NCI-H1436 (cell line): ENCODE results near the gene TEDC1.
A peak's percentile ranks its signal among the peaks of the same experiment; 100 is the strongest.

Source experiments
- DNase-seq: peaks from one replicate; lab custom pipeline; 2025; lab: John Stamatoyannopoulos, UW

The TEDC1 gene

GRCh38 chr14:105473033-105473676, 17.9 kb upstream of the TEDC1 start:
- DNase-seq, result peak; percentile 37

DNA sequence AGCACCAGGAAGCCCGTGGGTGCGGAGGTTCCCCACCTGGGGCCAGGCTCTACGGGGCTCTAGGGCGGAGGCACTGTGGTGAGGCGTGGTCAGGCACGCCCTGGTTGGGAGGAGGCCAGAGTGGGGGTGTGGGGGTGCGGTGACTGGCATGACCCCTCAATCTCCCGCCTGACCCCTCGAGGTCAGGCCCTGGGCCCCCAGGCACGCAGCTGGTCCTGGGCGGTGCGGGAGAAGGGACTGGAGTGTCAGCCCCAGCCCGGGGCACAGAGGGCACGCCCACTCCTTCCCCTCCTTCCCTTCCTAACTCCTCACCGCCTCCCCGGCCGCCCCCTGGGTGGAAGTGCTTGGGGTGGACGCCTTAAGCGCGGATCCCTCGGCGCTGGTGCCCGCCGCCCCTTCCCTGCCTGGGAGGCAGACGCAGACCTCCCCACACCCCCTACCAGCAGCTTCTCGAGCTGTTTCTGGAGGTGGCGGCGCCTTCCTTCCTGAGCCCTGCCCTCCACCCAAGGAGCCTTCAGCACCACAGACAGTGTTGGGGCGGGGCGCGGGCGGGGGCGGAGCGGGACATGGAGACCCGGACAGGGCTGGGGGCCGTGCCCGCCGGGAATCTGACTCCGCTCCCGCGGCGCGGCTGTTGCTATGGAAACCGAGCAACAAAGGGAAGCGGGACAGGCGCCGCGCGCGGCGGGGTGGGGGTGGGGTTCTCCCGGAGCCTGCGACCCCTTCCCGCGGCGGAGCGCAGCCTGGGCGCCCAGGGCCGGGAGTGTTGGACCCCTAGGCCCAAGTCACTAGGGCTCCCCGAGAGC, 17.2 kb upstream of the TEDC1 start:
- DNase-seq, result peak; percentile 88

- DNase-seq, result peak; percentile 70
Measured at GRCh38 chr14:105474483-105475268, 16.4 kb upstream of the TEDC1 start, which contains the start of gene CRIP2. Gene CRIP2 (plus strand): TSS chr14:105474821. CDS start chr14:105474863, 42 bp downstream.

DNA sequence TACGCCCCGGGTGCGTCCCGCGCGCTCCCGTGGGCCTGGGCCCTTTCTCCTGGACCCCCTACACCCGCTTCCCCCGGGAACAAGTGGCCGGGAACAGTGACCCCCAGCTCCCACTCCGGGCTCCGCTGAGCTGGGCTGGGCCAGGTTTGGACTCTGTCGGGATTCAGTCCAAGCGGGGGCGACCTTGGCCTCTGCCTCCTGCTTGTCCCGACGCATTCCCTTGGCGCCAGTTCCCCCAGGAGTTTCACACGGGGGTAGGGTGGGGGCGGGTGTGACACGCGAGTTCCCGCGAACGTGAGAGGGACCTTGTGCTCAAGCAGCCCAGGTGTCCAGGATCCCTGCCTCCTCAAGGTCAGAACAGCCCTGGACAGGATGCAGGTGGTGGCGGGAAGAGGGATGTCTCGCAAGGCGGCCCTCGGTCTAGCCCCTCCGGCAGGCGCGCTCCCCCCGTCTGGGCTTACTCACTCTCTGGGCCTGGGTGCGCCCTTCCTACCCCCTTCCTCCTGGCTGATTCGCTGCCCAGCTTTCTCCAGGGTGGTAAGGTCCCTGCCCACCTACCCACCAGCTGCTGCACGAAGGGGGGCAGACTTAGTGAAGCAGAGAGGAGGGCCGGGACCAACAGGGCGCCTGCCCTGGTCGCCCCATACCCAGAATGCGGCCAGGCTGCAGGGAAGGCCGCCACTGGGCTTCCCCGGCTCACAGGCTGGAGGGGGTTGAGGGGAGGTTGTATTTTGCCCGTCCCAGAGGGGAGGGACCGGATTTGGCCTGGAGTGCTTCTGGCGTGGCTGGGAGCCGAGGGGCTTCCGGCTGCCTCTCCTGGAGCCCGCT, 15.6 kb upstream of the TEDC1 start:
- DNase-seq, result no peak

GRCh38 chr14:105476097-105476830, 14.8 kb upstream of the TEDC1 start:
- DNase-seq, result no peak

- no peak for DNase-seq
Measured at GRCh38 chr14:105476831-105477659, 14.0 kb upstream of the TEDC1 start.

DNA sequence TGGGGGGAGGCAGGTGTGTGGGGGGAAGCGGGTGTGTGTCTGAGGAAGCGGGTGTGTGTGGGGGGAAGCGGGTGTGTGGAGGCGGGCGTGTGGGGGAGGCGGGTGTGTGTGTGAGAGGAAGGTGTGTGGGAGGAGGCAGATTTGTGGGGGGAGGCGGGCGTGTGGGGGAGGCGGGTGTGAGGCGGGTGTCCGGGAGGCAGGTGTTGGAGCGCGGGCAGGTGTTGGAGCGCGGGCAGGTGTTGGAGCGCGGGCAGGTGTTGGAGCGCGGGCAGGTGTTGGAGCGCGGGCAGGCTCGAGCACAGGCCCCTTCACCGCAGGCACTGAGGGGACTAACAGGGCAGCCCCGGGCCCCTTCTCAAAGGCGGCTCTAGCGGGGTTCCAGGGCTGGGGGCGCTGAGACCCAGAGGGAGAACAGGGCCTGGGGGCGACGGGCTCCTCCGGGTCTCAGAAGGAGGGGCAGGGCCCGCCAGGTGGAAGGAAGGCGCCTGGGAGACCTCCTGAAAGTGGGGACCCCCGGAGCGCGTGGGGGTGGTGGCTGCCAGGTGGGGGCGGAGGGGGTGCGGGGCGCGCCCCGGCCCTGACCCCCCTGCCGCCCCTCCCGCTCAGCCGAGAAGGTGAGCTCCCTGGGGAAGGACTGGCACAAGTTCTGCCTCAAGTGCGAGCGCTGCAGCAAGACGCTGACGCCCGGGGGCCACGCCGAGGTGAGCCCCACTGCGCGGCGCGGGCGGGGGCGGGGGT, 13.2 kb upstream of the TEDC1 start:
- DNase-seq, result no peak

GRCh38 chr14:105478398-105479251, 12.4 kb upstream of the TEDC1 start:
- DNase-seq, result no peak

- DNase-seq, result no peak
Measured at GRCh38 chr14:105479431-105480158, 11.5 kb upstream of the TEDC1 start.

DNA sequence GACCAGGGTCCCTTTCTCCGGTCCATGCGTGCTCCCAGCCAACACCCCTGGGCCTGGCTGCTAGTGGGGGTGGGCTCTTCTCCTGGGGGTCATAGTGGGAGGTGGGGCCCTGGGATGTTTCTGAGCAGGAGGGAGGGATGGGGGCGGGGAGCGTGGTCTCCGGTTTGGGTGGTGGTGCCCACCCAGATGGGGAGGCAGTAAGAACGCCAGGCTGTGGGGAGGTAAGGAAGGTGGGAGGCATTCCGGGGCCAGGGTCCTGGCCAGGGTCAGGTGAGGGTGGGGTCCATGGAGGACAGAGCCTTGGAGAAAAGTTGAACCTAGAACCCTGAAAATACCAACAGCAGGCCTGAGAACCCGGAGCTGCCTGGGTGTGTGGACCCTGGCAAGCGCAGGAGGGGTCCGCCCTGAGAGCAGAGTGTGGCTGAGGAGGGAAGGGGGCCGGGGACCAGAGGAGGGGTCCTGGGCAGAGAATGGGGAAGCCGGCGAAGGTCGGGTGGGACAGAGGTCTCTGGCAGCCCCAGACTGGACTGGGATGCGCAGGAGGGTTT, 10.8 kb upstream of the TEDC1 start:
- DNase-seq, result no peak

- peak; percentile 73 for DNase-seq
Measured at GRCh38 chr14:105480807-105481801, 9.9 kb upstream of the TEDC1 start.

GRCh38 chr14:105481886-105482457, 9.1 kb upstream of the TEDC1 start:
- DNase-seq, result peak; percentile 94

DNA sequence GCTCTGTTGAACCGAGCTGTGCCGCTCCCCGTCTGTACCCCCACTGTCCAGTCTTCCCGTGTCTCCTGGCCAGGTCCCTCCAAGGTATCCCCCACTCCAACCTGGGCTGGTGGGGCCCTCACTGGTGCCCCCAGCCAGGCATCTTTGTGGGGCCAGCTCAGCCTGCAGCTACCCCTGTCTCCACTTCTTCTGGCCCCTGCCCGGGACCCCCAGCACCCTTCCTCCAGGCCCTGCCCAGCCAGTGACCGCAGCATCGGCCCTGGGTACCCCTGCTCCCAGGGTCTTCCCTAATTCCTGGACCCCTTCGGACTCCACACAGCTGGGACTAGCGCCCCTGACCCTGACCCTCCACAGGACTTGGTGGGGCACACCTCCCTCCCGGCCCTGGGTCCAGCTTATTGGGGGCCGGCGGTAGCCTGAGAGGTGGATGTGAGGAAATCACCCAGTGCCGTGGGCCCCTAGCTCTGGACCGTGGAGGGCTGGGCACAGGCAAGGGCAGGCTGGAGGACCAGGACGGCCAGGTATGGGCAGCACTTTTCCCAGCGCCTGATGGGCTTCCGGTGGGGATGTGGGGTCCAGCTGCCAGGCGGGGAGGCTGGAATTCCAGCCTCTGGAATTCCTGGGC, 8.4 kb upstream of the TEDC1 start:
- DNase-seq, result no peak

- DNase-seq, result no peak
Measured at GRCh38 chr14:105483300-105484068, 7.6 kb upstream of the TEDC1 start.
